Neural cell (in vitro differentiated cells): Measurements from ENCODE around the gene SLC9A3. TPM values are rescaled to one million over a fixed set of nuclear protein-coding genes. Genes with fewer than 3 reads are reported as not detected.

ENCODE experiments used
- H2AFZ ChIP-seq: fragments of 200-600, 300-800 bp; sonication (generic), shearing (Covaris generic); 2 replicates; pipeline ENCODE4 v1.6.0; 2014; ENCODE audit warnings: low read depth, mild to moderate bottlenecking, antibody characterized with exemption, low read length, moderate library complexity
- H3F3A ChIP-seq: fragments of 200-600 bp; shearing (Covaris generic); 2 replicates; pipeline ENCODE4 v1.6.1; 2016; ENCODE audit warnings: mild to moderate bottlenecking, moderate library complexity, mixed read lengths, antibody characterized with exemption, low read length; ENCODE audit not compliant: insufficient read depth, poor library complexity, severe bottlenecking
- H3K27ac ChIP-seq: fragments of 200-600, 300-800 bp; sonication (generic), shearing (Covaris generic); 2 replicates; pipeline ENCODE4 v1.5.1; 2014; ENCODE audit warnings: mild to moderate bottlenecking, low read length, moderate library complexity
- H3K27me3 ChIP-seq: fragments of 300-800, 200-600 bp; sonication (generic), shearing (Covaris generic); 2 replicates; pipeline ENCODE4 v1.6.0; 2014; ENCODE audit warnings: mild to moderate bottlenecking, low read depth, low read length, moderate library complexity; ENCODE audit not compliant: insufficient read depth
- H3K36me3 ChIP-seq: fragments of 300-800, 200-600 bp; sonication (generic), shearing (Covaris generic); 2 replicates; pipeline ENCODE4 v1.5.1; 2014; ENCODE audit warnings: mild to moderate bottlenecking, antibody characterized with exemption, low read length, moderate library complexity; ENCODE audit not compliant: insufficient read depth
- H3K4me2 ChIP-seq: fragments of 300-800, 200-600 bp; sonication (generic), shearing (Covaris generic); 2 replicates; pipeline ENCODE4 v1.6.0; 2014; ENCODE audit warnings: mild to moderate bottlenecking, low read length
- H3K4me3 ChIP-seq: fragments of 300-800, 200-600 bp; sonication (generic), shearing (Covaris generic); 2 replicates; pipeline ENCODE4 v1.5.1; 2014; ENCODE audit warnings: mild to moderate bottlenecking, low read length, moderate library complexity
- H3K79me2 ChIP-seq: fragments of 200-600 bp; shearing (Covaris generic); replicated peaks from 2 replicates; pipeline ENCODE4 v1.6.0; 2014; ENCODE audit warnings: mild to moderate bottlenecking, low read length, moderate library complexity; ENCODE audit not compliant: insufficient read depth
- H3K9ac ChIP-seq: fragments of 300-800, 200-600 bp; sonication (generic), shearing (Covaris generic); 2 replicates; pipeline ENCODE4 v1.6.1; 2016; ENCODE audit warnings: mild to moderate bottlenecking, low read length, mixed read lengths
- H3K9me2 ChIP-seq: fragments of 200-600 bp; shearing (Covaris generic); 2 replicates; pipeline ENCODE4 v1.6.1; 2016; ENCODE audit warnings: mild to moderate bottlenecking, low read length, mixed read lengths; ENCODE audit not compliant: insufficient read depth
- H3K9me3 ChIP-seq: fragments of 200-600, 300-800 bp; sonication (generic), shearing (Covaris generic); 2 replicates; pipeline ENCODE4 v1.6.1; 2016; ENCODE audit warnings: mild to moderate bottlenecking, mixed run types, low read length, moderate library complexity, mixed read lengths
- H4K20me1 ChIP-seq: fragments of 200-600 bp; shearing (Covaris generic); 2 replicates; pipeline ENCODE4 v1.6.1; 2016; ENCODE audit warnings: mild to moderate bottlenecking, mixed run types; ENCODE audit not compliant: insufficient read depth
- EP300 ChIP-seq: fragments of 450-650 bp; conservative IDR thresholded peaks from 2 replicates; pipeline ENCODE4 v1.6.1; 2014; ENCODE audit warnings: antibody characterized with exemption, mild to moderate bottlenecking, moderate library complexity; ENCODE audit not compliant: poor library complexity, severe bottlenecking
- EZH2 ChIP-seq: fragments of 200-600, 300-800 bp; shearing (Covaris generic), sonication (generic); IDR thresholded peaks from 2 replicates; pipeline ENCODE4 v1.6.1; 2014; ENCODE audit warnings: antibody characterized with exemption, low read length, borderline replicate concordance, mild to moderate bottlenecking; ENCODE audit not compliant: insufficient read depth, poor library complexity, severe bottlenecking
- POLR2AphosphoS5 ChIP-seq: IDR thresholded peaks from 2 replicates; pipeline ENCODE4 v1.6.1; 2012
- RAD21 ChIP-seq: fragments of 450-650 bp; conservative IDR thresholded peaks from 2 replicates; pipeline ENCODE4 v1.6.1; 2014; ENCODE audit warnings: antibody characterized with exemption, mild to moderate bottlenecking, moderate library complexity
- SMC3 ChIP-seq: fragments of 450-650 bp; conservative IDR thresholded peaks from 2 replicates; pipeline ENCODE4 v1.6.1; 2014; ENCODE audit warnings: antibody characterized with exemption, mild to moderate bottlenecking, moderate library complexity; ENCODE audit not compliant: poor library complexity
- polyA plus RNA-seq: library from polyadenylated mRNA; depleted of rRNA; stranded (reverse); fragments of >200 nt; gene quantifications from 2 replicates; pipeline ENCODE4 v1.2.3, GENCODE V29; 2014
- TF ChIP-seq, protein P1 (sequence below): fragments of 450-650 bp; IDR thresholded peaks from 2 replicates; pipeline ENCODE4 v1.5.1; 2014; ENCODE audit warnings: antibody characterized with exemption, mild to moderate bottlenecking, moderate library complexity; ENCODE audit not compliant: poor library complexity, severe bottlenecking
- TF ChIP-seq, protein P2 (sequence below): IDR thresholded peaks from 2 replicates; pipeline ENCODE4 v1.6.1; 2012; ENCODE audit warnings: borderline replicate concordance

Gene SLC9A3
- polyA plus RNA-seq, 1 donor from 2014 or later: 4.0 TPM

- Histone ChIP-seq H3K4me3 (no peak overlapping the region), H3K4me2 (no peak overlapping the region), H3K36me3 (peaks cover 28% of the 10 kb centered on the region), H3K27me3 (no peaks in the 10 kb centered on the region), H3K9me3 (peaks cover 8% of the 10 kb centered on the region), H3K27ac (no peak overlapping the region), H3K9ac (no peak overlapping the region), H2AFZ (no peak overlapping the region), H3K79me2 (peaks cover 23% of the 10 kb centered on the region), H3F3A (no peaks in the 10 kb centered on the region), H4K20me1 (no peaks in the 10 kb centered on the region), H3K9me2 (no peaks in the 10 kb centered on the region)
- TF ChIP-seq EP300: no peak
- TF ChIP-seq SMC3: no peak
- TF ChIP-seq, protein P1, sequence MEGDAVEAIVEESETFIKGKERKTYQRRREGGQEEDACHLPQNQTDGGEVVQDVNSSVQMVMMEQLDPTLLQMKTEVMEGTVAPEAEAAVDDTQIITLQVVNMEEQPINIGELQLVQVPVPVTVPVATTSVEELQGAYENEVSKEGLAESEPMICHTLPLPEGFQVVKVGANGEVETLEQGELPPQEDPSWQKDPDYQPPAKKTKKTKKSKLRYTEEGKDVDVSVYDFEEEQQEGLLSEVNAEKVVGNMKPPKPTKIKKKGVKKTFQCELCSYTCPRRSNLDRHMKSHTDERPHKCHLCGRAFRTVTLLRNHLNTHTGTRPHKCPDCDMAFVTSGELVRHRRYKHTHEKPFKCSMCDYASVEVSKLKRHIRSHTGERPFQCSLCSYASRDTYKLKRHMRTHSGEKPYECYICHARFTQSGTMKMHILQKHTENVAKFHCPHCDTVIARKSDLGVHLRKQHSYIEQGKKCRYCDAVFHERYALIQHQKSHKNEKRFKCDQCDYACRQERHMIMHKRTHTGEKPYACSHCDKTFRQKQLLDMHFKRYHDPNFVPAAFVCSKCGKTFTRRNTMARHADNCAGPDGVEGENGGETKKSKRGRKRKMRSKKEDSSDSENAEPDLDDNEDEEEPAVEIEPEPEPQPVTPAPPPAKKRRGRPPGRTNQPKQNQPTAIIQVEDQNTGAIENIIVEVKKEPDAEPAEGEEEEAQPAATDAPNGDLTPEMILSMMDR: no peak
- TF ChIP-seq, protein P2, sequence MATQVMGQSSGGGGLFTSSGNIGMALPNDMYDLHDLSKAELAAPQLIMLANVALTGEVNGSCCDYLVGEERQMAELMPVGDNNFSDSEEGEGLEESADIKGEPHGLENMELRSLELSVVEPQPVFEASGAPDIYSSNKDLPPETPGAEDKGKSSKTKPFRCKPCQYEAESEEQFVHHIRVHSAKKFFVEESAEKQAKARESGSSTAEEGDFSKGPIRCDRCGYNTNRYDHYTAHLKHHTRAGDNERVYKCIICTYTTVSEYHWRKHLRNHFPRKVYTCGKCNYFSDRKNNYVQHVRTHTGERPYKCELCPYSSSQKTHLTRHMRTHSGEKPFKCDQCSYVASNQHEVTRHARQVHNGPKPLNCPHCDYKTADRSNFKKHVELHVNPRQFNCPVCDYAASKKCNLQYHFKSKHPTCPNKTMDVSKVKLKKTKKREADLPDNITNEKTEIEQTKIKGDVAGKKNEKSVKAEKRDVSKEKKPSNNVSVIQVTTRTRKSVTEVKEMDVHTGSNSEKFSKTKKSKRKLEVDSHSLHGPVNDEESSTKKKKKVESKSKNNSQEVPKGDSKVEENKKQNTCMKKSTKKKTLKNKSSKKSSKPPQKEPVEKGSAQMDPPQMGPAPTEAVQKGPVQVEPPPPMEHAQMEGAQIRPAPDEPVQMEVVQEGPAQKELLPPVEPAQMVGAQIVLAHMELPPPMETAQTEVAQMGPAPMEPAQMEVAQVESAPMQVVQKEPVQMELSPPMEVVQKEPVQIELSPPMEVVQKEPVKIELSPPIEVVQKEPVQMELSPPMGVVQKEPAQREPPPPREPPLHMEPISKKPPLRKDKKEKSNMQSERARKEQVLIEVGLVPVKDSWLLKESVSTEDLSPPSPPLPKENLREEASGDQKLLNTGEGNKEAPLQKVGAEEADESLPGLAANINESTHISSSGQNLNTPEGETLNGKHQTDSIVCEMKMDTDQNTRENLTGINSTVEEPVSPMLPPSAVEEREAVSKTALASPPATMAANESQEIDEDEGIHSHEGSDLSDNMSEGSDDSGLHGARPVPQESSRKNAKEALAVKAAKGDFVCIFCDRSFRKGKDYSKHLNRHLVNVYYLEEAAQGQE: no peak
- no peak for TF ChIP-seq EZH2
Observed at GRCh38 chr5:448061-448765, 76.0 kb downstream of the SLC9A3 start.

- TF ChIP-seq SMC3 (no peak), POLR2AphosphoS5 (no peak)
- H3K27ac ChIP-seq: no peak overlapping the region
- H4K20me1 ChIP-seq: no peaks in the 10 kb centered on the region
- H3K36me3 ChIP-seq: peaks cover 21% of the 10 kb centered on the region
- no peak overlapping the region for H2AFZ ChIP-seq
- no peaks in the 10 kb centered on the region for H3K9me2 ChIP-seq
- peaks cover 6% of the 10 kb centered on the region for H3K9me3 ChIP-seq
- H3K79me2 ChIP-seq: peaks cover 25% of the 10 kb centered on the region
- no peaks in the 10 kb centered on the region for H3K27me3 ChIP-seq
- H3K4me3 ChIP-seq: no peak overlapping the region
- H3K4me2 ChIP-seq: no peak overlapping the region
- no peaks in the 10 kb centered on the region for H3F3A ChIP-seq
- H3K9ac ChIP-seq: no peak overlapping the region
Observed at GRCh38 chr5:447501-447900, 76.7 kb downstream of the SLC9A3 start.

GRCh38 chr5:446883-447263 is 77.4 kb downstream of the SLC9A3 start:
- H3K27me3 ChIP-seq: no peaks in the 10 kb centered on the region

More at GRCh38 chr5:446883-447263, 77.4 kb downstream of the SLC9A3 start:
- Histone ChIP-seq H3K27ac (no peak overlapping the region), H4K20me1 (no peaks in the 10 kb centered on the region), H3K9me2 (no peaks in the 10 kb centered on the region), H3K9me3 (no peaks in the 10 kb centered on the region), H3K79me2 (peaks cover 28% of the 10 kb centered on the region), H3K4me2 (no peak overlapping the region), H3K9ac (no peak overlapping the region), H2AFZ (no peak overlapping the region), H3K36me3 (peaks cover 19% of the 10 kb centered on the region), H3K4me3 (no peak overlapping the region), H3F3A (no peaks in the 10 kb centered on the region)
- TF ChIP-seq, protein P2: no peak
- TF ChIP-seq SMC3: peak; percentile 73
- TF ChIP-seq, protein P1: peak; percentile 68
- no peak for TF ChIP-seq EZH2
- peak; percentile 57 for TF ChIP-seq RAD21
